OCI-M1 (cell line): ENCODE measurements around the gene ABI2.

Source experiments
- DNase-seq: peaks from one replicate; lab custom pipeline; 2025; lab: John Stamatoyannopoulos, UW

ABI2 gene

GRCh38 chr2:203480623-203481022 is 152.4 kb downstream of the ABI2 start:
- DNase-seq, result no peak

GRCh38 chr2:203484266-203485112 is 156.3 kb downstream of the ABI2 start:
- DNase-seq, result peak; percentile 66

- no peak for DNase-seq
Measured at GRCh38 chr2:203489531-203489930, 161.3 kb downstream of the ABI2 start.

GRCh38 chr2:203490391-203490790 is 162.2 kb downstream of the ABI2 start:
- no peak for DNase-seq

GRCh38 chr2:203492965-203493364 is 164.8 kb downstream of the ABI2 start:
- DNase-seq, result no peak
